ENCODE data around the gene ZNF426. TPM values are rescaled to one million over a fixed set of nuclear protein-coding genes. Genes with fewer than 3 reads are reported as not detected.
A peak's percentile ranks its signal among the peaks of the same experiment; 100 is the strongest.

The ZNF426 gene
- total RNA-seq, 2 experiments from 2014 or later, result 8.0 to 8.5 TPM

GRCh38 chr19:9498183-9498902 is 40.1 kb downstream of the ZNF426 start, which contains the start of gene ZNF560:
ZNF560 (minus strand) TSS chr19:9498616; CDS start chr19:9475313, 23,303 bp downstream.
- H3K36me3 ChIP-seq (ENCODE audit: insufficient read depth, low read length), result no peaks in the 10 kb centered on the region
- no peak for DNase-seq (ENCODE audit: low spot score)
- ChIA-PET CTCF (ENCODE audit: unreplicated experiment) (no interaction called here), POLR2A (no interaction called here)
- no TSS peak for BruUV-seq (replicated peaks)
- H4K20me1 ChIP-seq (ENCODE audit: insufficient read depth, low read length), result no peaks in the 10 kb centered on the region
- H3K79me2 ChIP-seq (ENCODE audit: insufficient read depth, low read depth, low read length), result no peaks in the 10 kb centered on the region
- no peak within 1 kb of the TSS for H3K4me3 ChIP-seq (ENCODE audit: low read depth, low read length, poor library complexity, severe bottlenecking)
- peaks cover 7% of the 10 kb centered on the region; the same call in 1 of the 2 replicates for H3K9me3 ChIP-seq (ENCODE audit: low read length)
- no peak within 1 kb of the TSS for H3K27ac ChIP-seq (ENCODE audit: low read depth, low read length, poor library complexity, severe bottlenecking)
- no peaks in the 10 kb centered on the region for H3K9me2 ChIP-seq (ENCODE audit: insufficient read depth, low read length)
- no peaks in the 10 kb centered on the region for H3K4me1 ChIP-seq (ENCODE audit: insufficient read depth, low read length, poor library complexity, severe bottlenecking)
- no peak for TF ChIP-seq EZH2phosphoT487 (IDR thresholded peaks at IDR 0.05; ENCODE audit: borderline replicate concordance, low read depth, low read length)
- no peak for TF ChIP-seq CTCF (conservative IDR thresholded peaks at IDR 0.05; ENCODE audit: low read length)
- intact Hi-C loops (cut with micrococcal nuclease; ENCODE audit: unreplicated experiment), result no loop called here
- H3K4me2 ChIP-seq (ENCODE audit: low read length), result no peak within 1 kb of the TSS
- no peak within 1 kb of the TSS for H2AFZ ChIP-seq (ENCODE audit: low read length)

- H3K36me3 ChIP-seq (ENCODE audit: insufficient read depth, low read length), result no peaks in the 10 kb centered on the region
- intact Hi-C loops (cut with micrococcal nuclease; ENCODE audit: unreplicated experiment), result no loop called here
- no peaks in the 10 kb centered on the region for H3K9me2 ChIP-seq (ENCODE audit: insufficient read depth, low read length)
- no peak overlapping the region for H3K27ac ChIP-seq (ENCODE audit: low read depth, low read length, poor library complexity, severe bottlenecking)
- POLR2A ChIA-PET, result no interaction called here
- CTCF ChIA-PET (ENCODE audit: unreplicated experiment), result no interaction called here
- no peak for DNase-seq (ENCODE audit: low spot score)
- no peak overlapping the region for H2AFZ ChIP-seq (ENCODE audit: low read length)
- H3K4me2 ChIP-seq (ENCODE audit: low read length), result no peak overlapping the region
- H3K4me3 ChIP-seq (ENCODE audit: low read depth, low read length, poor library complexity, severe bottlenecking), result no peak overlapping the region
- H4K20me1 ChIP-seq (ENCODE audit: insufficient read depth, low read length), result no peaks in the 10 kb centered on the region
- no TSS peak for BruUV-seq (replicated peaks)
- TF ChIP-seq CTCF (conservative IDR thresholded peaks at IDR 0.05; ENCODE audit: low read length), result no peak
- TF ChIP-seq EZH2phosphoT487 (IDR thresholded peaks at IDR 0.05; ENCODE audit: borderline replicate concordance, low read depth, low read length), result no peak
- H3K79me2 ChIP-seq (ENCODE audit: insufficient read depth, low read depth, low read length), result no peaks in the 10 kb centered on the region
- H3K4me1 ChIP-seq (ENCODE audit: insufficient read depth, low read length, poor library complexity, severe bottlenecking), result no peaks in the 10 kb centered on the region
- peaks cover 7% of the 10 kb centered on the region; the same call in 1 of the 2 replicates for H3K9me3 ChIP-seq (ENCODE audit: low read length)
These were observed 44.3 kb downstream of the ZNF426 start for GRCh38 chr19:9494096-9494495.

GRCh38 chr19:9487016-9487415 is 51.4 kb downstream of the ZNF426 start:
- Histone ChIP-seq H4K20me1 (ENCODE audit: insufficient read depth, low read length) (no peaks in the 10 kb centered on the region), H3K4me1 (ENCODE audit: insufficient read depth, low read length, poor library complexity, severe bottlenecking) (no peaks in the 10 kb centered on the region), H3K27ac (ENCODE audit: low read depth, low read length, poor library complexity, severe bottlenecking) (no peak overlapping the region), H2AFZ (ENCODE audit: low read length) (no peak overlapping the region), H3K4me3 (ENCODE audit: low read depth, low read length, poor library complexity, severe bottlenecking) (no peak overlapping the region), H3K4me2 (ENCODE audit: low read length) (no peak overlapping the region), H3K79me2 (ENCODE audit: insufficient read depth, low read depth, low read length) (no peaks in the 10 kb centered on the region), H3K36me3 (ENCODE audit: insufficient read depth, low read length) (no peaks in the 10 kb centered on the region), H3K9me3 (ENCODE audit: low read length) (peaks cover 23% of the 10 kb centered on the region), H3K9me2 (ENCODE audit: insufficient read depth, low read length) (no peaks in the 10 kb centered on the region)
- no peak for TF ChIP-seq CTCF (conservative IDR thresholded peaks at IDR 0.05; ENCODE audit: low read length)
- TF ChIP-seq EZH2phosphoT487 (IDR thresholded peaks at IDR 0.05; ENCODE audit: borderline replicate concordance, low read depth, low read length), result no peak
- peak; percentile 2 for DNase-seq (ENCODE audit: low spot score)
- ChIA-PET CTCF (ENCODE audit: unreplicated experiment) (interaction anchor here (0.6 kb wide), 1 partner anchor 282 kb away, joined by 3 read pairs; no protein-coding TSS in a partner anchor), POLR2A (no interaction called here)
- intact Hi-C loops (cut with micrococcal nuclease; ENCODE audit: unreplicated experiment), result no loop called here
- BruUV-seq (replicated peaks), result no TSS peak
